GM12872 (cell line): ENCODE measurements around the gene APOL4.
A peak's percentile ranks its signal among the peaks of the same experiment; 100 is the strongest.

Experiments
- CTCF ChIP-seq: IDR thresholded peaks from 3 replicates; pipeline ENCODE4 v1.5.1; 2011; ENCODE audit warnings: low read depth, mild to moderate bottlenecking, low read length, moderate library complexity; ENCODE audit not compliant: insufficient read depth

The APOL4 gene

DNA sequence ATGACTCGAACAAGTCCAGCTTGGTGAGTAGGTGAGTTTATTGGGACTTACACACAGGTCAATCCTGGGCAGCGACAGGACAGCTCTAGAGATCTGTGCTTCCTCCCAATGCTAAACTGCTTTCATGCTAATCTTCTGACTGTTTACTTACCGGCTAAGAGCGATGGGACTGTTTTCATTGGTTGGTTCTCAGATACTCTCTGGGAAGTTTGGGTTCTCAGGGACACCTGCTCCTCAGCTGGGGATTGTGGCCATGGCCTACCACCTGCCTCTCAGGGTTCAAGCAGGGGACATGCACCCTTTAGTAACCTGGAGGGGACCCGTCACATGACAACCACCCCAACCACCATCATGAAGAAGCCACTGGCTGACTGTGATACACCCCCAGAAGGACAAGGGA is 24.6 kb upstream of the APOL4 start:
- no peak for TF ChIP-seq CTCF

DNA sequence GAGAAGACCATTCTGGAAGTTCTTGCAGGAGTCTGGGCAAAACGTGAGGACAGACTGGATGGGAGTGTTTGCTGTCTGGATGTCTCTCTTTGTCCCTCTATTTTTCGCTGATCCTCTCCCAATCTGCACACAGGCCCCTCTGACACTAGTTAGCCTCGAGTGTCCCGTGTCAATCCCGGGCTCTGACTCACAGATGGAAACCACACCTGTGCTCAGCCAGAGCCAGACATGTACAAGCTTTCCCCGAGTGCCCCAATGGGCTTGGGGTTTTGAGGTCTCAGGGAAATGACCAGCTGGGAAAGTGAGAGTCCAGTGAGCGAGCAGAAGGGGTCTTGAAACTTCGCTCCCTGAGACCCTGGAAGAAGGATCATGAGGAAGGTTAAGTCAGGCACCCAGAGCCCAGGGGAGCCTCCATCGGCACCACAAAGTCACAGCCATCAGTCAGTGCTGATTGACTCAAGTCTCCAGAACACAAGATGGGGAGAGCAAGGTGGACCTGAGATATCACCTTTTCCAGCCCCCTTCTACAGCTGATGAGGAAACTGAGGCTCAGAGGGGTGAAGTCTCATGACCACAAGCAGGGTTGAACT is 23.8 kb upstream of the APOL4 start:
- no peak for TF ChIP-seq CTCF

DNA sequence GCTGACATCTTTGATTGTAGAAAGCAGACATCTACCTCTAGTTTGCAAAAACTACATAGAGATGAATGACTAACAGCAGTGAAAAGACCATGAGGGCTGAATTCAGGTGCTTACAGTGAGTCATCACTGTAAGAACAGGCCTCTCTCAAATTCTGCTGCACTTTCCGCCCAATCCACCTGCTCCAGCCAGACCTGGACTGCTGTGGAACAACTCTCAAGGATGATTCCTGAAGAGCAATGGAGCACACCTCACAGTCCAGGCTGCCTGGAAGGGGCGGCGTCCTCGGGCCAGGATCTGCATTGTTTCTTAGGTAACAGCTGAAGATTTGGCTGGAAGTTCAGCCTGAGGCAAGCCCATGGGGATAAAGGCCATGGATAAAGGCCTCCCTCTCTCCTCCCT is 22.6 kb upstream of the APOL4 start:
- no peak for TF ChIP-seq CTCF

GRCh38 chr22:36223504-36223903 is 21.9 kb upstream of the APOL4 start:
- no peak for TF ChIP-seq CTCF

DNA sequence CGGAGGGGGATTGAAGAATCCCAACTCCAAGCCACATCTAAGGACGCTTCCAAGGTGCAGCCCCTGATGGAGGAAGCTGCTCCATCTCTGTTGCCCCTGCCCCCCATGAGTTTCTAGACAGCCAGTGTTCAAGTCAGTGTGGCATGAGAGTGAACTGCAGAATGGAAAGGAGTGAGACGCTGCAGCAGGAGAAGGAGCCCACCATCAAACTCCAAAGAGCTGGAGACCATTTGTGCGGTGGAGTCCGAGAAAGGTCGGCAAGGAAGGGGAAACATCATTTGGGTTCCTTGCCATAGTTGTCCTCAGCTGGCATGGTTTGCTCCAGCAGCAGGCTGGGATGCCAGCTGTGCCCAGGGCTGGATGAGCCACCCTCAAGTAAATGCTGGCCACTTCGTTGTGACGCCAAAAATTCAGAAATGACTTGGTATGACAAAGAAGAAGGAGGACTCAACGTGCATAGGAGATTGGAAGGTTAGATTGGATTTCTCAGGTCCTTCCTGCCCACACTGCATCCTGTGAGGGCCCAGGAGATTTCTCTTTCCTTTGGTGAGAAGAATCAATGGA is 21.4 kb upstream of the APOL4 start:
- no peak for TF ChIP-seq CTCF

DNA sequence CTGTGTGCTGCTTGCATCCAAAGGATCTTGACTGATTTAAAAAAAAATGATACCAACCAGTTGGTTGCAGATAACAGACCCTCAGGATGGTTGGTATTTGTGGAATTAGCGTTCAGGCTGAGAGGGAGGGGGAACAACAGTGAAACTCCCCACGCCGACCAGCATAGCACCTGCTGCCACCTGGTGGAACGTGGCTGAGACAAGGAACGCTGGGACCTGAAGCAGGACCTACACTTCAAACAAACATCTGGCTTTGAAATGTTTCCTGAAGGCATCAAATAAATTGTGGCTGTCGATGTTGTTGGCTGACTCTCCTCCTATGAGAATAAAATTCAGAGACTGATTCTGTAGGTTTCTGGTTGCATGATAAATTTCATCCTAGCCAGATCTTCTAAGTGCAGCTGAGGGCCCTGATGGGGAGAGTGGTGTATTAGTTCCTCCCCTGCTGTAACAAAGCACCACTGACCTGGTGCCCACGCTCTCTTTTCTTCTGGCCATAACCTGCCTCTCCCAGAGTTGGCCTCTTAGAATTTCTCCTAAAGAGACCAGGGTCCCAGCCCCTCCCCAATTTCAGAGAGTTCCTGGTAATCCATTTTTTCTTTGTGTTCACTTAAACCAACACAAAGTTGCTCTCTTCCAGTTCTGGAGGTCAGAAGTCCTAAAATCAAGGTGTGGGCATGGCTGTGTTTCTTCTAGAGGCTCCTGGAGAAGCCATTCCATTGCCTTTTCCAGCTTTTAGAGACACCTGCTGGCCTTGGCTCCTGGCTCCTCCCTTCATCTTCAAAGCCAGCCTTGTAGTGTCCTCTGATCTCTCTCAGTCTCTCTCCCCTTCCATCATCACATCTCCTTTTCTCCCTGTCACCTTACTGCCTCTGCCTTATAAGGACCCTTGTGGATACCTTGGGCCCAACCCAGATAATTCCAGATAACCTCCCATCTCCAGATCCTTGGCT is 20.5 kb upstream of the APOL4 start:
- TF ChIP-seq CTCF, result peak; percentile 85

DNA sequence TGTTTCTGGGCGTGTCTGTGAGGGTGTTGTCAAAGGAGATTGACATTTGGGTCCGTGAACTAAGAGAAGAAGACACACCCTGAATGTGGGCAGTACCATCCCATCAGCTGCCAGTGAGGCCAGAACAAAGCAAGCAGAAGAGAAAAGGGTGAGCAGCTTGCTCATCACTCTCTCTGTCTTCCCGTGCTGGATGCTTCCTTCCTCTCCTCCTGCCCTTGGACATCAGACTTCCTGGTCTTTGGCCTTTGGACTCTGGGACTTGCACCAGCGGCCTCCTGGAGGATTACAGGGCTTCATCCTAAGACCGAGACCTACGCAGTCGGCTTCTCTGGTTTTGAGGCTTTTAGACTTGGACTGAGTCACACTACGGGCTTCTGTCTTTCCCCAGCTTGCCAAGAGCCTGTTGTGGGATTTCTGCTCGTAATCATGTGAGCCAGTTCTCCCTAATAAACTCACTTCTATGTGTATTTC is 18.9 kb upstream of the APOL4 start:
- TF ChIP-seq CTCF, result no peak
